ENCODE measurements around the gene CGB1.

Gene CGB1

DNA sequence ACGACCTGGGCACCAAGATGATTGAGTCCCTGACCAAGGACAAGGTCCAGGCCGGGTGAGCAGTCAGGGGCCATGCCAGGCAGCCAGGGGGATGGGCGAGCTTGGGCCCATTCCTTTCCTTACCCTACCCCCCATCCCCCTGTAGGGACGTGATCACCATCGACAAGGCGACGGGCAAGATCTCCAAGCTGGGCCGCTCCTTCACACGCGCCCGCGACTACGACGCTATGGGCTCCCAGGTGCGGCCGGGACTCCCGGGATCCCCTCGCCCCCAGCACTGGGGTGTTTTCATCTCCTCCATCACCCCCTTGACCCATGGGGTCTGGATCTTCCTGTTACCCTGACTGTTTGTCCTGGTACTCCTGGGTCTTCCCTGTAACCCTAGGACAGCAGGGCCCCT is 26.9 kb downstream of the CGB1 start:
- TF ChIP-seq, protein P1, sequence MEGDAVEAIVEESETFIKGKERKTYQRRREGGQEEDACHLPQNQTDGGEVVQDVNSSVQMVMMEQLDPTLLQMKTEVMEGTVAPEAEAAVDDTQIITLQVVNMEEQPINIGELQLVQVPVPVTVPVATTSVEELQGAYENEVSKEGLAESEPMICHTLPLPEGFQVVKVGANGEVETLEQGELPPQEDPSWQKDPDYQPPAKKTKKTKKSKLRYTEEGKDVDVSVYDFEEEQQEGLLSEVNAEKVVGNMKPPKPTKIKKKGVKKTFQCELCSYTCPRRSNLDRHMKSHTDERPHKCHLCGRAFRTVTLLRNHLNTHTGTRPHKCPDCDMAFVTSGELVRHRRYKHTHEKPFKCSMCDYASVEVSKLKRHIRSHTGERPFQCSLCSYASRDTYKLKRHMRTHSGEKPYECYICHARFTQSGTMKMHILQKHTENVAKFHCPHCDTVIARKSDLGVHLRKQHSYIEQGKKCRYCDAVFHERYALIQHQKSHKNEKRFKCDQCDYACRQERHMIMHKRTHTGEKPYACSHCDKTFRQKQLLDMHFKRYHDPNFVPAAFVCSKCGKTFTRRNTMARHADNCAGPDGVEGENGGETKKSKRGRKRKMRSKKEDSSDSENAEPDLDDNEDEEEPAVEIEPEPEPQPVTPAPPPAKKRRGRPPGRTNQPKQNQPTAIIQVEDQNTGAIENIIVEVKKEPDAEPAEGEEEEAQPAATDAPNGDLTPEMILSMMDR (IDR thresholded peaks at IDR 0.05; ENCODE audit: unreplicated experiment in 3 of 3) = no peak
- Mint-ChIP-seq H3K4me3 (no peak overlapping the region), H3K4me1 (no peaks in the 10 kb centered on the region), H3K27ac (no peak overlapping the region), H3K9me3 (no peaks in the 10 kb centered on the region), H3K36me3 (ENCODE audit: low read depth) (peaks cover 30% of the 10 kb centered on the region), H3K27me3 (ENCODE audit: low read depth) (no peaks in the 10 kb centered on the region)

DNA sequence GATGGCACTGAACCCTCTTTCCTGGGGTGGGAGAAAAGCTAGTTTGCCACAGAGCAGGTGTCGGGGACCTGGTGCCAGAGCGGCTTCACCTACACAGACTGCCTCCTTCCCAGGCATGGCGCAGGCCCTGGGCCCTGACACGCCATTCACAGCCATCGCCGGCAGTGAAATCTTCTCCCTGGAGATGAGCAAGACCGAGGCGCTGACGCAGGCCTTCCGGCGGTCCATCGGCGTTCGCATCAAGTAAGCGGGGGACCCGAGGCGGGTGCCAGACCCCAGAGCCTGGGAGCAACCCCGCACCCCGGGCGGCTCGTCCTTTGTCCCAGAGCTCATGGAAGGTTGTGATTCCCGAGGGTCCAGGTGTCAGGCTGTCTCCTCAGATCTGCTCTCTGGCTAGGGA is 29.8 kb downstream of the CGB1 start:
- Mint-ChIP-seq H3K36me3 (ENCODE audit: low read depth) (peaks cover 35% of the 10 kb centered on the region), H3K27ac (no peak overlapping the region), H3K9me3 (no peaks in the 10 kb centered on the region), H3K27me3 (ENCODE audit: low read depth) (no peaks in the 10 kb centered on the region), H3K4me1 (no peaks in the 10 kb centered on the region), H3K4me3 (no peak overlapping the region)
- TF ChIP-seq, protein P1 (IDR thresholded peaks at IDR 0.05; ENCODE audit: unreplicated experiment in 3 of 3) = no peak

DNA sequence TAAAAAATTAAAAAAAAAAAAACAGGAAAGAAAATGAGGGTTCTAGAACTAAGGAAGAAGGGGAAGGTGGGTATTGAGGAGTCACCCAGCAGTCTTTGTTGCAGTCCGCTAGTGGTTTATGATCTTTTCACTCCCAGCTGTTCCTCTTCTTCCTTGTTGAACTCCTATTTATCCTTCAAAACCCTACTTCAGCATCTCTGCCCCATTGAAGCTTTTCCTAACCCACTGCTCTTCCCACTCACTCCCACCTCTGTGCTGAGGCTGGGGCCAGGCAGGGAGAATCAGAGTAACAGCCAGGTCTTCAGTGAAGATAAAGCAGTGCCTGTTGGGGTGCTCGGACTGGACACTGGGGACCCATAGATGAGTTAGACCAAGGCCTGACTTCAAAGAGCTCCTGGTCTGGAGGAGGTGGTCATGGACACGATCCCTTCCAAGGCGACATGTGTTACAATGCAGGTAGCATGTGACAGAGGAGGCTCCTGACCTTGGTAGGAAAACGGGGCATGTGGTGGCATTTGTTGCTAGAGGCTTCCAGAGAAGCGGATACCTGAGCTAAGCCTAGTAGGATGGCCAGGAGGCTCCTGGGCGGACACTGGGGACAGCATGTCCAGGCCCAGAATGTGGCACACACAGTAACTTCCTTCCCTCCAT is 31.6 kb downstream of the CGB1 start:
- TF ChIP-seq, protein P1 (IDR thresholded peaks at IDR 0.05; ENCODE audit: unreplicated experiment in 3 of 3) = no peak
- Mint-ChIP-seq H3K27ac (no peak overlapping the region), H3K4me3 (no peak overlapping the region), H3K27me3 (ENCODE audit: low read depth) (no peaks in the 10 kb centered on the region), H3K36me3 (ENCODE audit: low read depth) (peaks cover 30% of the 10 kb centered on the region), H3K4me1 (no peaks in the 10 kb centered on the region), H3K9me3 (no peaks in the 10 kb centered on the region)

DNA sequence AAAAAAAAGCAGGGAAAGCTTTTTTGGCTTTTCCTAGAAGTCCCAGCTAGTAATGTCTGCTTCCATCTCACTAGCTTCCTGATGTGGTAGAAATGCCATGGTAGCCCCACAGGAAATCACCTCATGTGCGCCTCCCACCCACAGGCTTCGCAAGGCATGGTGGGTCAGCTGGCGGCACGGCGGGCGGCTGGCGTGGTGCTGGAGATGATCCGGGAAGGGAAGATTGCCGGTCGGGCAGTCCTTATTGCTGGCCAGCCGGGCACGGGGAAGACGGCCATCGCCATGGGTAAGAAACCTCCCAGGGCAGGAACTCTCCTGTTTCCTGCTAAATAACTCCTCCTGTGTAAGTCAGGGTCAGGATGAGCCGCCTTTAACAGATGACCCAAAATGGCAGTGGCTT is 32.6 kb downstream of the CGB1 start:
- H3K36me3 Mint-ChIP-seq (ENCODE audit: low read depth) = peaks cover 37% of the 10 kb centered on the region
- no peak overlapping the region for H3K27ac Mint-ChIP-seq
- H3K4me1 Mint-ChIP-seq = no peaks in the 10 kb centered on the region
- no peaks in the 10 kb centered on the region for H3K9me3 Mint-ChIP-seq
- no peak overlapping the region for H3K4me3 Mint-ChIP-seq
- TF ChIP-seq, protein P1 (IDR thresholded peaks at IDR 0.05; ENCODE audit: unreplicated experiment in 3 of 3) = no peak
- no peaks in the 10 kb centered on the region for H3K27me3 Mint-ChIP-seq (ENCODE audit: low read depth)

DNA sequence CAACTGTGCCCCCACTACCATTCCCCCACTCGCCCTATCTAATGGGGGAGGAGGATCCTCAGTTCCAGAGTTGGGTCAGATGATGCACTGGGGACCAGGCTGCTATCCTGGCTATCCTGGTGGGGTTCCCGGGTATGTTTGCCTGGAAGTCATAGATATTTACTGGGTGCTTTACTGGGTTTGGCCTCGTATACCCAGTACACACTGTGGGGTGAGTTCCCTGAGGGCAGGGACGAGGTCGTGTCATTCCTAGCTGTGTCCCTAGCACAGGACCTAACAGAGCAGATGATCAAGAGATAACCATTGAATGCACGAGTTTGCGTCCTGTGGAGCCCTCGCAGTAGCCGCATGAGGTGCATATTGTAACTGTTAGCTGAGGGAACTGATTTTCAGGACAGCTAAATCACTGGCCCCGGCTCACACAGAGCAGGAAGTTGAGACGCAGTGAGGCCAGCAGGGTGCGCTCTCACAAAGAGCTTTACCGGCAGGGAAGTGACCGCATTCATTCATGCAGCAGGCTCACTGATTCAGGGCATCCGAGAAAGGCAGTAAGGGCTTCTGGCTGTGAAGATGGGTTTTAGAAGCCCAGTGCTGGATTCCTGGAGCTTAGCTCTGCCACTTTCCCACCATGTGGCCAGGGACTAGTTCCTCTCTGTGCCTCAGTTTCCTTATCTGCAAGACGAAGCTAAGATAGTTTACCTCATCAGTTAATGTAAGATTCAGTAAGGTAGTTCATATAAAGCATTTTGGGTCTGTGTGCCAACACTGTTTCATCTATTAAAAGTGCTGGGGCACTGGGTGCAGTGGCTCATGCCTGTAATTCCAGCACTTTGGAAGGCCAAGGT is 37.0 kb downstream of the CGB1 start:
- H3K36me3 Mint-ChIP-seq (ENCODE audit: low read depth) = peaks cover 24% of the 10 kb centered on the region
- no peak overlapping the region for H3K27ac Mint-ChIP-seq
- TF ChIP-seq, protein P1 (IDR thresholded peaks at IDR 0.05; ENCODE audit: unreplicated experiment in 3 of 3) = peak; percentile 44 to 59 (median 50)
- H3K4me3 Mint-ChIP-seq = no peak overlapping the region
- H3K9me3 Mint-ChIP-seq = no peaks in the 10 kb centered on the region
- no peaks in the 10 kb centered on the region for H3K27me3 Mint-ChIP-seq (ENCODE audit: low read depth)
- H3K4me1 Mint-ChIP-seq = peaks cover 8% of the 10 kb centered on the region

All from nephron (organoid).